ENCODE measurements around the gene RPS6KB2. TPM values are rescaled to one million over a fixed set of nuclear protein-coding genes. Genes with fewer than 3 reads are reported as not detected.

The RPS6KB2 gene
- total and polyA plus RNA-seq, 2 donors (not counting 1 experiment from before 2014, with no cell fraction given): 81.8 to 131 TPM

DNA sequence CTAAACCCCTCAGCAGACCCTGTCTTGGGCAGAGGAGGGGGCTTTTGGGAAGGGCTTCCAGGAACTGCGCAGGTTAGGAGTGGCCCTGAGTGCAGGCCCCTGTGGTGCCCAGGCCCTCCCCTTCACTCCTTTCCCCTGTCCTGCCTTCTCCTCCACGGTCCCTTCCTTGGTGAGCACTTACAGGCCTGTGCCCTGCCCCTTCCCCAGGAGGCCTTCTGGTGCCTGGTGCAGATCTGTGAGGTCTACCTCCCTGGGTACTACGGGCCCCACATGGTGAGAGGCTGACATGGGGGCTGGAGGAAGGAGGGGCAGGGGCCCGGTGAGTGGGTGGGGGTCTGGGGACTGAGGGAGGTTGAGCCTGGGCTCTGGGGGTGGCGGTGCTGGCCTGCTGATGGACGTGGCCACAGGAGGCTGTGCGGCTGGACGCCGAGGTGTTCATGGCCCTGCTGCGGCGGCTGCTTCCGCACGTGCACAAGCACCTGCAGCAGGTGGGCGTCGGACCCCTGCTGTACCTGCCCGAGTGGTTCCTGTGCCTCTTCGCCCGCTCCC is 21.8 kb upstream of the RPS6KB2 start:
- Mint-ChIP-seq H3K4me3 (peak overlapping the region; percentile 72), H3K27me3 (no peaks in the 10 kb centered on the region), H3K9me3 (ENCODE audit: insufficient read depth) (no peaks in the 10 kb centered on the region), H3K4me1 (peaks cover 81% of the 10 kb centered on the region), H3K27ac (peak overlapping the region; percentile 100)
- TF ChIP-seq CTCF (IDR thresholded peaks at IDR 0.05): no peak
- TF ChIP-seq EZH2 (IDR thresholded peaks at IDR 0.05; ENCODE audit: borderline replicate concordance, insufficient read depth, low read depth, low read length, poor library complexity, severe bottlenecking): no peak
- ChIA-PET POLR2A (interaction anchor here (1.0 to 4.2 kb wide), 6 partner anchors 13 to 77 kb away, joined by 5 to 78 read pairs (median 10); partner anchors contain the start of genes PTPRCAP, RPS6KB2 and TMEM134), CTCF (interaction anchor here (0.8 to 3.4 kb wide), 7 partner anchors 9 to 66 kb away, joined by 3 to 18 read pairs (median 4); partner anchors contain the start of genes CARNS1 and PTPRCAP)
- H3K27ac ChIP-seq (ENCODE audit: low read length in 2 of 2): peak overlapping the region; percentile 34 to 83
- intact Hi-C loops (cut with micrococcal nuclease): loop anchor here (10.0 kb wide), 1 partner anchor 178 kb away; the partner anchor contains the start of gene GSTP1
- no peaks in the 10 kb centered on the region for H3K27me3 ChIP-seq (replicated peaks in 1 of 4; ENCODE audit: control extremely low read depth in 1 of 4, control insufficient read depth in 3 of 4, insufficient read depth in 4 of 4, low read length in 3 of 4)
- H3K9ac ChIP-seq (ENCODE audit: low read length): peak overlapping the region; percentile 89
- peaks cover 87 to 93% of the 10 kb centered on the region in 2 donors for H3K4me1 ChIP-seq (ENCODE audit: control insufficient read depth in 2 of 2, insufficient read depth in 2 of 2, low read length in 2 of 2)
- peaks cover 78% of the 10 kb centered on the region for H3K79me2 ChIP-seq (ENCODE audit: control insufficient read depth, insufficient read depth, low read length)
- peak overlapping the region in 4 of 5 experiments; percentile 7 to 96 (median 36) for H3K4me3 ChIP-seq (ENCODE audit: control extremely low read depth in 1 of 5, extremely low read depth in 1 of 5, insufficient read depth in 1 of 5, low read depth in 2 of 5, low read length in 4 of 5)
- H2AFZ ChIP-seq (ENCODE audit: insufficient read depth, low read depth, low read length, poor library complexity, severe bottlenecking): no peak overlapping the region
- no peak for DNase-seq
- H3K4me2 ChIP-seq (replicated peaks; ENCODE audit: low read depth, low read length, poor library complexity, severe bottlenecking): peak overlapping the region; percentile 89
- WGBS (ENCODE audit: insufficient coverage): 73% methylated on average over 17 of the region's 18 CpGs
- peaks cover 47% of the 10 kb centered on the region for H4K20me1 ChIP-seq (ENCODE audit: control insufficient read depth, insufficient read depth, low read length, poor library complexity, severe bottlenecking)
- peaks cover 0 to 49% of the 10 kb centered on the region in 2 experiments for H3K36me3 ChIP-seq (replicated peaks in 1 of 2; ENCODE audit: control extremely low read depth in 1 of 2, control insufficient read depth in 1 of 2, extremely low read depth in 1 of 2, insufficient read depth in 2 of 2, low read length in 1 of 2)
- peaks cover 0 to 2% (median 0%) of the 10 kb centered on the region in 3 donors for H3K9me3 ChIP-seq (ENCODE audit: control extremely low read depth in 1 of 3, control insufficient read depth in 2 of 3, insufficient read depth in 1 of 3, low read length in 2 of 3)
- ATAC-seq (ENCODE audit: low read depth): no peak
